Upper lobe of left lung (tissue), 4 donors: ENCODE data around the gene S100P.

Experiments used
- CTCF ChIP-seq, 6 experiments: fragments of 450-650 bp in 4 of 6; fragments of 200-600 bp in 2 of 6; sonication (generic) in 2 of 6; IDR thresholded peaks; one replicate each; pipeline ENCODE4 v1.5.1; 2016 to 2019; ENCODE audit warnings: antibody characterized with exemption in 6 of 6
- EP300 ChIP-seq, 4 donors: sonication (generic); formaldehyde crosslinking; IDR thresholded peaks; one replicate each; pipeline ENCODE4 v1.5.1; 2017; ENCODE audit warnings: antibody characterized with exemption in 4 of 4, control low read depth in 2 of 4
- POLR2A ChIP-seq, 4 donors: fragments of 450-650 bp; IDR thresholded peaks; one replicate each; pipeline ENCODE4 v1.5.1; 2016 to 2017; ENCODE audit warnings: antibody characterized with exemption in 4 of 4, mild to moderate bottlenecking in 2 of 4
- POLR2AphosphoS5 ChIP-seq, 2 donors: sonication (generic); formaldehyde crosslinking; IDR thresholded peaks; one replicate each; pipeline ENCODE4 v1.5.1; 2017; ENCODE audit warnings: antibody characterized with exemption in 2 of 2

- no peak for TF ChIP-seq CTCF (IDR thresholded peaks at IDR 0.05)
- no peak for TF ChIP-seq POLR2A (IDR thresholded peaks at IDR 0.05)
- TF ChIP-seq POLR2AphosphoS5 (IDR thresholded peaks at IDR 0.05), result no peak
- no peak for TF ChIP-seq EP300 (IDR thresholded peaks at IDR 0.05)
These were observed 46.5 kb upstream of the S100P start for GRCh38 chr4:6647169-6647568.
